Measurements from ENCODE around the gene GIPC1.

- TF ChIP-seq CTCF (IDR thresholded peaks at IDR 0.05), result no peak
- no peak for TF ChIP-seq POLR2A (IDR thresholded peaks at IDR 0.05)
Observed at GRCh38 chr19:14514215-14514863, 18.4 kb upstream of the GIPC1 start.

Data from vagina (tissue), 2 donors.